Activated CD4-positive, alpha-beta T cell treated with anti-CD3 and anti-CD28 coated beads, Interleukin-2, amount 50 U/mL, for 16 hours (primary cell): ENCODE data around the gene RBP3.

Experiments
- DNase-seq: peaks from one replicate; pipeline ENCODE4 v3.0.0-alpha.2; 2020

The RBP3 gene

DNA sequence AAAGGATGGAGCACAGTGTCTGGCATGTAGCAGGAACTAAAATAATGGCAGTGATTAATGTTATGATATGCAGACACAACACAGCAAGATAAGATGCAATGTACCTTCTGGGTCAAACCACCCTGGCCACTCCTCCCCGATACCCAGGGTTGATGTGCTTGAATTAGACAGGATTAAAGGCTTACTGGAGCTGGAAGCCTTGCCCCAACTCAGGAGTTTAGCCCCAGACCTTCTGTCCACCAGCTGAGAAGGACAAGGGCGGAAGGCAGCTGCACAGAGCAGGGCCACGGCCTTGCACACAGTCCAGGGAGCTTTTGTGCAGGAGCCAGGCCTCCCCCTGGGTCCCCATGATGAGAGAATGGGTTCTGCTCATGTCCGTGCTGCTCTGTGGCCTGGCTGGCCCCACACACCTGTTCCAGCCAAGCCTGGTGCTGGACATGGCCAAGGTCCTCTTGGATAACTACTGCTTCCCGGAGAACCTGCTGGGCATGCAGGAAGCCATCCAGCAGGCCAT is at the start of gene RBP3:
Gene RBP3 (plus strand): TSS at position 226 of the 514 bp plus-strand sequence. CDS start 122 bp downstream, at position 348.
- no peak for DNase-seq

DNA sequence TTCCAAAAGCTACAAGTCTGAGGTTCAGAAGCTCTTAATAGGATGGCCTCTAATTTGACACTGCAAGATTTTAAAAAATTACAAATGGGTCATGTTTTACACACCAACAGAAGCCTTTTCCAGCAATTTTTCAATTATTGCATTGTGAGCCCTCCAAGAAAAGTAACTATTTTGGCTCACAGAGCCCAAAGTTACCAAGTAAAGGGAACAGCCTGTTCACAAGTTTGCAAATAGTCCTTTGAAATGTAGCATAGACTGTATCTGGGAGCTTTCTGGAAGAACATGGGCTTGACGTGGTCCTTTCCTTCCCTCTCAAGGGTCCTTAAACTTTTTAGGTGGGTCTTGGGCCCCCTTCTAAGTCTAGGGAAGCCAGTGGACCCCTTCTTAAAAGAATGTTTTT is 49.4 kb upstream of the RBP3 start:
- DNase-seq, result no peak

DNA sequence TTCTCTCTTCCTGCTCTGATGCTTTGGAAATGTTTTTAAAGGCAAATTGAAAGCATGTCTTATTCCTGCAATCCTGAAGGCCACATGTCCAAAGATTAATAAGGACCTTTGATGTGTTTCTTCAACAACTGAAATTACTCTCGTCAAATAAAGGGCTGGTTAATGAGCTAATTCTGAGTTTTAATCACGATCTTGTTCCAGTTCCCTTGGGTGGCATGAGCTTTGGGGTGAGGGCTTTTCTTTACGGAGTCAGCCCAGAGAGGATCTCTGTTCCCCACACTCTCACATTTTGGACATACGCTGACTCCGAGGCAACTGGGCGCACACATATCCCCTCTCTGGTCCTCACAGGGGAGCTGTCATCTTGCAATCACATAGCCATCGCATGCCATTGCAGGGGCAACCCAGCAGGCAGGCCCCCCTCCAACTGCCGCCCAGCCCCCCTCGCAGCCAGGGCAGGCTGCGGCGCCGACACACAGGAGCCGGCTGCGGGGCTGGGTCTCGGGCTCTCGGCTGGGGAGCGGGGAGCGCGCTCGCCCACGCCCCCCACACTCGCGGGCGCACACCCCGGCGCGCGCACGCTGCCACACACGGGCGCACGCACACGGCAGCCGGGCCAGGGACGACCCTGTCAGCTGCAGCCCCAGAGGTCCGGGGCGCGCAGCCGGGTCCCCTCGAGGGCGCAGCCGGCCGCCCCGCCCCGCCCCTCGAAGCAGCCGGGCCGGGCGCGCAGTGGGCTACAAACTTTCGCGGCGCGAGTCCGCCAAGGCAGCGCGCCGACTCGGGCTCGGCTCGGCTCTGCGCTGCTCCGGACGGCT is 48.3 kb upstream of the RBP3 start, which contains the start of gene GDF10:
Gene GDF10 (plus strand): TSS at position 587 of the 818 bp plus-strand sequence. CDS start 455 bp downstream, outside the sequence.
- no peak for DNase-seq

DNA sequence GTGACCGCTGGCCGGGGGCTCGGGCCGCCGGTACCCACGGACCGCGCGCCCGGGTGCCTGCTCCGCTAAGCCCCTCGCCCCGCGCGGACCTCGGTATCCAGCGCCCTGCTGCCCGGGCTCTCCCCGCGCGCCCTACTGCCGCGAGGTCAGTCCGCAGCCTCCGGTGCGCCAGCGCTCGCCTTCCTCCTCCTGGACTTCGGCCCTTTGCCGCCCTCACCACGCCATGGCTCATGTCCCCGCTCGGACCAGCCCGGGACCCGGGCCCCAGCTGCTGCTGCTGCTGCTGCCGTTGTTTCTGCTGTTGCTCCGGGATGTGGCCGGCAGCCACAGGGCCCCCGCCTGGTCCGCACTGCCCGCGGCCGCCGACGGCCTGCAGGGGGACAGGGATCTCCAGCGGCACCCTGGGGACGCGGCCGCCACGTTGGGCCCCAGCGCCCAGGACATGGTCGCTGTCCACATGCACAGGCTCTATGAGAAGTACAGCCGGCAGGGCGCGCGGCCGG is 47.7 kb upstream of the RBP3 start:
- DNase-seq, result no peak

DNA sequence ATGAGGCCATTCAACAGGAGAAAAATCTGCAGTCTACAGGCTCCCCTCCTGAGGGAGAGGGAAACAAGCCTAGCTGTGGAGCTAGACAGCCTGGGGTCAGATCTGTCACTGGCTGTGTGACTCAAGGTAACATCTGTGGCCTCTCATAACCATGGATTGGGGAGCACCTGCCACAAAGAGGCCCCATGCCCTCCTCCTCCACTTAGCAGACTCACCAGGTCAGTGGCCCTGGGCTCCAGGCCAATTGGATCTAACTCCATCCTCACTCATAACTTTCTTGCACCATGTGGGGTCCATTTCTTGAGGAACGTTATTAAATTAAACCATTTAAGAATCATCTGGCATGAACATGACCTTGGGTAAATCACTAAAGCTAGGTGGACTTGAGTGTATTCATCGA is 46.3 kb upstream of the RBP3 start:
- no peak for DNase-seq

DNA sequence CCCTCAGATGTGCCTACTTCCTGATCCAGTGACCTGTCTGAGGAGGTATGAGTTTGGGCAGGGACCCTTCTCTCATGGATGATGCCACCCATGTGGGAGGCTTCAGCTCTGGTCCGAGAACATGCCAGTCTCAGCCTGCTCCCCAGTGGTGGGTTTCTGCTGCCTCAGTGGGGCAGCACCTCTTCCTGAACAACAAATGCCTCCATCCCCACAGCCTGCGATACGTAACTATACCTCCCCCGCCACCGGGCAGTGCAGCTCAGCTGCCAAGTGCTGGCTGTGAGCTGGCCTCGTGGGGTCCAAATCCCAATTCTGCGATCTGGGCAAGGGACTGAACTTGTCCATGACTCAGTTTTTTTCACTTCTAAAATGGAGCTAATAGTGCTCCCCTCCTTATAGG is 45.1 kb upstream of the RBP3 start:
- DNase-seq, result no peak

DNA sequence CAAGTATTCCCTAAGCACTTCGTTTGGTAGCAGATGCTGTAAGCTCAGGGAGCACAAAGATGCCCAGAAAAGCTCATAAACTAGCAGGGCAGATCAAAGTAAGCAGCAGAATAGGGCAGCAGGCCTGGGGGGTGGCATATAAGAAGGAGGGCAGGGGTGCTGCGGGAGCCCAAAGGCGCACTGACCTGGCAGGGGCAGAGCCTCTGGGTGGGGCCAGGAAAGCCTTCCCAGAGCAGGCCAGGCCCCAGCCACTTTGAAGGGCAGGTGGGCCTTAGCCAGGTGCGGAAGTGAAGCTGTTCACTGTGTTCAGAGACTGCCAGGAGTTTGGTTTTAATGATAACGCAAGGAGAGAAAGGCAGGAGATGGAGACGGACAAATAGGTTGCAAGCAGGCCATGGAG is 44.3 kb upstream of the RBP3 start:
- no peak for DNase-seq

DNA sequence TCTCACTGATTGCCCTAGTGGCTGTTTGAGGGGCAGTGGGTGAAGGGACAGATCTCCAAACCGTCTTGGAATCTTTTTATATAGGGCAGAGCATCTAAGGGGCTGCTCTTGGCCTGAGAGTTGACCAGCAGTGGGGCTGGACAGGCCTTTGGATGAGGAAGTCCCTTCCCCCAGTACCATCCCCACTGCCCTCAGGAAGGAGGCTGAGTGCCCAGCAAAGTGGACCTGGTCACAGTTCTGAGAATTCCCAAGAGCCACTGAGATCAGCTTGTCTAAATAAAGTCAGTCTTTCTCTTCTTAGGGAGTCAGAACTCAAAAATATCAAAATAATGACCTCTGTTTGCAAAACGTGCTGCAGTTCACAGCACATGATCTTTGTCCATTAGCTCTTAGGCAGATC is 42.6 kb upstream of the RBP3 start:
- DNase-seq, result no peak

DNA sequence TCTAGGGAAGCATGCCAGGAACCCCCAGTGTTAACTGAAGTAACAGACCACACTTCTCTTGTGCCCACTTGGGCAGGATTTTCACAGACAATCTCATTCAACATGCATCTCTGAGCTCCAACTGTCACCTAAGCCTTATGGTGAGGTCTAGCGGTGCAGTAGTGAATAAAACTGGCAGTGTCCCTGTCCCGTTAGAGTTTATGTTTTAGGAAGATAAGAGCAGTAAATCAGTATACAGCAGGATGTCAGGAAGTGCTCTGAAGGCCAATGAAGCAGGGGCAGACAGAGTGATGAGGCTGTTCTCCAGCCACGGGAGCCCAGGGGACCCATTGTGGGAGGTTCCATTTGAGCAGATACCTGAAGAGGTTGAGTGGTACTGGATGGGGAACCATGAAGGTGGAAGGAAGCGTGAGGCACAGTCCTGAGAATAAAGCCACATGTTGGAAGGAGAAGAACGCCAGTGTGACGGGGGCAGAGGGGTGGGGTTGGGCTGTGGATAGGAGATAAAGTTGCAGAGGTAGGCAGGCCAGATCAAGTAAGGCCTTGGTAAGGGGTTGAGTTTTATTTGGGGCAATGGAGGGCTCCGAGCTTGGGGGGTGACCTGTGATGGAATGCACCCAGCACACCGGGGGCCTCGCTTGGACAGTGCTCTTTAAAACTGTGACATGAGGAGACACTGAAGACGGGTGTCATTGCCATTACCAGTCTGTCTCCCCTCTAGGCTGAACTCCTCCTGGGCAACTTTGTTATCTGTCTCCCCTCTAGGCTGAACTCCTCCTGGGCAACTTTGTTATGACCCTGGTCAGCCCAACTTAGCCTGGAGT is 41.6 kb upstream of the RBP3 start:
- no peak for DNase-seq

DNA sequence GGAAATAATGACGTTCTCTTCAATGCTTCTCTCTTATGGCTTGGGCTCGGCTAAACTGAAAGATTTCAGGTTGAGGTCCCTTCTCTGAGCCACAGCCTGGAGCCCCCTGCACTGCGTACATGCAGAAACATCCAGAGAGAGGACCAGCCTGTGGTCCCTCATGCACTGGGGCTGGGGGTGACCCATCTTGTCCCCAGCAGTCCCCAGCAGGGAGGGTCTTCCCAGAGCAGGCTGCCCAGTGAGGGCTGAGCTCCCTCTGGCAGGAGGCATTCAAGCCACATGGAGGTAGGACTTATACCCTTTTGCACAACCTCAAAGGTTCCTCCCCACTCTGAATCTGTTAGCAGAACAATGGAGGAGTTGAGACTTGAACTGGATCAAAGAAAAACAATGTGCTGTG is 40.8 kb upstream of the RBP3 start:
- DNase-seq, result no peak

DNA sequence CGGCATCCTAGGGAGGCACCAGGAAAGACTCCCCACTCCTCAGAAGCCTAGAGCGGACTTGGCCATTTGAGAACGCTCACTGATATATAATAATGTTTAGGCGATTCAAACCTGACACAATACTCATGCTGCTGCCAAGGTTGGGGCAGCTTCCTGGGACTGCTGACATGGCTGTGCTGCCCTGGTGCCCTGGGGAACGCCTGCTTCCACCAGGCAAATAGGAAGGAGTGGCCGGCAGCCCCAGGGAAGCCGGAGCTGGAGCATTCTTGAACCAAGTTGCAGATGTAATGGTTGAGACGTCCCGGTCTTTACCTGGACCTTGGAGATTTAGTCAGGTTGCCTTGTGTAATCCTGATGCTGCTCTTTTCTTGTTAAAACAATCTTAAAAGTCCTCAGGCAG is 39.4 kb upstream of the RBP3 start:
- DNase-seq, result no peak

DNA sequence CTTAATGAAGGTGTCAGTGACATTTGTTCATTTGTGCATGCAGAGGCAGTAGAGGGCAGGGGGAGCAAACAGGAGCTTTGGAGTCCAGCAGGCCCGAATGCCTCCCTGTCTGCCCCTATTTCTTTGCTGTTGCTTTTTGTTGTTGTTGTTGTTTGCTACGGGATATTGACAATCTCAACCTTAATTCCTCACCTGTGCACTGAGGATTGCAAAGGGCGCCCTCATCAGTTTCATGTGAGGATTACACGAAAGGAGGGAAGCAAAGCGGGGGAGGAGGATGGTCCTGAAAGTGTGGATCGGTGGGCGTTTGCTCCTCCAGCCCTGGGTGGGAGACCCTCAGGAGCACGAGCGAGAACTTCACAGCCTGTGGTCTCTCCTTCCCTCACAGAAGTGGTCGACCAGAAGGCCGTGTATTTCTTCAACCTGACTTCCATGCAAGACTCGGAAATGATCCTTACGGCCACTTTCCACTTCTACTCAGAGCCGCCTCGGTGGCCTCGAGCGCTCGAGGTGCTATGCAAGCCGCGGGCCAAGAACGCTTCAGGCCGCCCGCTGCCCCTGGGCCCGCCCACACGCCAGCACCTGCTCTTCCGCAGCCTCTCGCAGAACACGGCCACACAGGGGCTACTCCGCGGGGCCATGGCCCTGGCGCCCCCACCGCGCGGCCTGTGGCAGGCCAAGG is 38.6 kb upstream of the RBP3 start:
- no peak for DNase-seq

DNA sequence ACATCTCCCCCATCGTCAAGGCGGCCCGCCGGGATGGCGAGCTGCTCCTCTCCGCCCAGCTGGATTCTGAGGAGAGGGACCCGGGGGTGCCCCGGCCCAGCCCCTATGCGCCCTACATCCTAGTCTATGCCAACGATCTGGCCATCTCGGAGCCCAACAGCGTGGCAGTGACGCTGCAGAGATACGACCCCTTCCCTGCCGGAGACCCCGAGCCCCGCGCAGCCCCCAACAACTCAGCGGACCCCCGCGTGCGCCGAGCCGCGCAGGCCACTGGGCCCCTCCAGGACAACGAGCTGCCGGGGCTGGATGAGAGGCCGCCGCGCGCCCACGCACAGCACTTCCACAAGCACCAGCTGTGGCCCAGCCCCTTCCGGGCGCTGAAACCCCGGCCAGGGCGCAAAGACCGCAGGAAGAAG is 38.1 kb upstream of the RBP3 start:
- DNase-seq, result no peak

DNA sequence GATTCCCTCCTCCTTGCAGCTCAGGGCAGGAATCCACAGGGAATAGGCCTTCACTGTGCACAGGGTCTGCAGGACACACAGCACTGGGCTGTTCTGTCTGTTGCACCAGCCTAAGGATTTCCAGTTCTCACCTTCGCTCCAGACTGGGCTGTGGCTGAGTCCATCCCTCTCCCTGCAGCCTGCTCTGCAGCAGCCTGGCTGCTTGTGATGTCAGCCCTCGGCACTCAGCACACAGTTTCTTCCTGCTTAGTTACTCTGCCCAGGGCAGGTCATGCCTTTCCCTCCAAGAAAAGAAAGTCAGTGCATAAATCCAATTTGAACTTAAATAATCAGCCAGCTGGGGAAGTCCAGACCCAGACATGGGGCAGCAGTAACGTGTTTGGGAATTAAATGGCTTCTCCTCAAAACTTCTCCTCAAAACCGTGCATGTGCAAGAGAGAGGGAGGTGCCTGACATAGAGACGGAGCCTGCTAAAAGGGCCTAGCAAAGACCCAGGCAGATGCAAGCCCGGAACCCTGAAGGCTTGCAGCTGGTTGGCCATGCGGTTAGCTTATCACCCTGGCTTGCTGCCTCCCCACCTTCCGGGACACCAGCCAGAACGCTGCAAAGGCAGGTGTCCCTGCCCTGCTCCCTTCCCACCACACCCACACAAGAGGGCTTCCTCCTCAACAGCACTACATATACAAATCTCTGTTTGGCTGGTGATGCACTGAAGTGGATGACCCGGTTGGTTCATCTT is 36.8 kb upstream of the RBP3 start:
- peak; percentile 8 for DNase-seq

DNA sequence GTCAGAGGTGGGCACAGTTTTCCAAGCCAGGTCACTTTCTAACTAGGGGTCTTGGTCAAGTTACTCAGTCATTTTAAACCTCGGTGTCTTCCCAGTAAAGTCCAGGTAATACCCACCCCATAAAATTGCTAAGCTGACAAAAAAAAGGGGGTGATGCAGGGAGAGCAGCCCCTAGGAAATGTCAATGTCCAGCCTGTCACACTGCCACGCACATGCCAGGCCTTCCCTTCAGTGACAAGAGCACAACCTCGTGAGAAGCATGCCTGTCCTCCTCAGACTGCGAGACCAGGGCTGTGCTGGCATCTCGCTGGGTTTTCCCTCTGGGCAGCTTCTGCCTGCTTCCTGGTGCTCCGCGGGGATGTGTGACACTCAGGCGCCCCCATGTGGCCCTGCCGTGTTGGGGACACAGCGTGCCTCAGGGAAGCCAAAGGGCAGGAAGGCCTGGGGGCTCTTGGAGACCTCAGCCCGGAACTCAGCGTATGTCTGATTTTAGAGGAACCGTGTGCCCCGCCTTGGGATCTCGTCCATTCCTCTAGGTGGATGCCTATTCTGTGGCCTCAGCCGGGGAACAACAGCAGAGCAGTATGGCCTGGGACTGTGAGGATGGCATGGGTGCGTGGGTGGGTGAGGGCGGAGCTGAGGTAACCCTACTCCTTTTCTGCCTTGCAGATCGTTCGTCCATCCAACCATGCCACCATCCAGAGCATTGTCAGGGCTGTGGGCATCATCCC is 36.1 kb upstream of the RBP3 start:
- DNase-seq, result peak; percentile 77

DNA sequence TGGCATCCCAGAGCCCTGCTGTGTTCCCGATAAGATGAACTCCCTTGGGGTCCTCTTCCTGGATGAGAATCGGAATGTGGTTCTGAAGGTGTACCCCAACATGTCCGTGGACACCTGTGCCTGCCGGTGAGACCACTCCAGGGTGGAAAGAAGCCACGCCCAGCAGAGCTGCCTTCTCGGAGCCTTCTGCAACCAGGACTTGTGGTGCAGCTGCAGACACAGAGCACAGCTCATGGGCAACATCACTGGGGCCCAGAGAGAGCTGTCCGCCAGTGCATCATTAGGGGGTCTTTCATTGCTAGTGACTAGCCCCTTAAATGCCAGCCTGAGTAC is 35.5 kb upstream of the RBP3 start:
- no peak for DNase-seq

DNA sequence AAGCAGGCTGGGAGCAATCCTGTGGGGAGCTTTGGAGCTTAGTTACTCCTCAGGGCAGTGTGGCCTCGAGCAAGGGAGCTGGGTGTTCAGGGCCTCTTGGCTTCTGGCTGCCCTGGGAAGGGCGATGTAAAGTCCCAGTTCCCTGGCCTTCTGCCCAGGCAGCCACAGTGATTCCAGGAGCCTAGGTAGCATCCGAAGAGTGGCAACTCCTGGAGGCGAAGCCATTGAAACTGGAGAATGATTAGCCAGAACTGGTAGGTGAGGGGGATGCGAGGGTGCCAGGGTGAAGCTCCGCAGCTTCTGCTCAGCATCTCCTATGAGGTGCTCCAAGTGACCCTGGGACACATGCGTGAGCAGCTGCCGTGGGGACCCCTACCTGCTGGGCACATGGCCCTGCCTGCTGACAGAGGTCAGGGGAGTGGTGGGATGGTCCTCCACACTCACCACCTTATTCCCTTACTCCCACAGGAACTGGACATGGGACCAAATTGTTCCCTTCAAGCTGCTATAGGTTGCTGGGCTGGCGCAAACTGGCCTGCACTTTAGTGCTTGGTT is 33.7 kb upstream of the RBP3 start:
- no peak for DNase-seq

DNA sequence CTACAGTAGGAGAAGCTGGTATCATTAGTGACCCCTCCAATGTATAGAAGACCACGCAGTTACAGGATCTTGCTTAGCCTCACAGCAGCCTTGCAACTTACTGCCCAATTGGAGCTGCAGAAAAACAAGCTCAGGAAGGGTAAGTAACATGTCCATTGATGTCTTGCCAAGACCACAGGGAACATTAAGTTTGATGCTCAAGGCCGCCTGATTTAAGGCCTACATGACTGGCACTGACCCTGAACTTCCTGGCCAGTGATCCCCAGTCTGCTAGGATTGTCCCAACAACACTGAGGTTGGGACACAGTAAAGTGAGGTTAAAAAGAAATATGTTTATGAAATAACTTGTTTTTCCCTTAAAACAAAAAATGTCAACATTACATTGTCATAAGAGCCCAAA is 32.7 kb upstream of the RBP3 start:
- no peak for DNase-seq

DNA sequence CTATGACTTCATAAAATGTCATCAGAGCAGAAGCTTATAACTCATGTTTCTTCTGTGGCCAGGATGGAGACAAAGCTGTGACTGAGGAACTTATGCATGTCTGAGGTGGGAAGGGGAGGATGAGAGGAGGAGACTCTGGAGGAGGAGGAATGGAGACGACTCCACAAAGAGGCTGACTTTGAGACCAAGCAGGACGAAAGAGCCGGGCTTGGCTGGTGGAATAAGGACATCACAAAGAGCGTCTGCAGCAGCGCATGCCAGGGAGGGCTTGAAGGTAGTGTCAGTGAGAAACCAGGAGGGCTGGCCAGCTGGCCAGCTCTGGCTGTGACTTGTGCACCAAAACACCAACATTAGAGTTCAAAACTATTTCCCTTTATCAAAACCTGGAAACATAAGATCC is 32.0 kb upstream of the RBP3 start:
- no peak for DNase-seq

DNA sequence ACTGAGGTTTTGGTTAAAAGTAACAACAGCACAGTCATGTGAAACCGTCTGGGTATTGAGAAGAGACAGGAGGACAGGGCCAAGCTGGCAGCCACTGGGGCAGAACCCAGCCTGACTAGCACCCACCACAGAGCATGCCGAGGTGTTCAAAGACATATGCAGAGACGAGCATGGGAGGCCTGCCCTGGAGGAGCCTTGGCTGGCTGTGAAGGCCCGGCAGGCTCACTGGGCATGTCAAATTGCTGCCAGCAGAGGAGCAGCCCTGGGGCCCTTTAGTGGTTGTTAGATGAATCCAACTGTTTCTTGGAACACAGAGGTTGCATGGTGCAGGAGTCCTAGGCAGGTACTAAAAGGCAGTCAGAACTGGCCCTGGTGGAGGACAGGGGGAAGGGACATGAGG is 30.9 kb upstream of the RBP3 start:
- DNase-seq, result no peak

DNA sequence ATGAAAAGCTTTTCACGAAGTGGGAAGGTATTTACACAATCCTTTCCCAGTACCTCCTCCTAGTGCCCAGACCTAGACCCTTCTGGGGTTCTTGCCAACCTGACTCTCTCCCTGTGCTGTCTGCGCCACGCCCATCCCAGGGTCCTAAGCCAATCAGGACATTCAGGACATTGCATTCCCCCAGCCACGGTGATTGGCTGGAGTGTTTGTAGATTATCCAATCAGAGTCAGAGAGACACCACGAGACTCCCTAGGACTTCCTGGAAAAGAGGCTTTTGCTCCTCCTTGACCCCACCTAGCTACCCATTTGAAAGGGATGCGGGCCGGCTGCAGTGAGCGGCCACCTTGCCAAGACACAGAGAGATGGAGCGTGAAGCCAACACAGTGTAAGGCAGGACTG is 29.5 kb upstream of the RBP3 start:
- no peak for DNase-seq

DNA sequence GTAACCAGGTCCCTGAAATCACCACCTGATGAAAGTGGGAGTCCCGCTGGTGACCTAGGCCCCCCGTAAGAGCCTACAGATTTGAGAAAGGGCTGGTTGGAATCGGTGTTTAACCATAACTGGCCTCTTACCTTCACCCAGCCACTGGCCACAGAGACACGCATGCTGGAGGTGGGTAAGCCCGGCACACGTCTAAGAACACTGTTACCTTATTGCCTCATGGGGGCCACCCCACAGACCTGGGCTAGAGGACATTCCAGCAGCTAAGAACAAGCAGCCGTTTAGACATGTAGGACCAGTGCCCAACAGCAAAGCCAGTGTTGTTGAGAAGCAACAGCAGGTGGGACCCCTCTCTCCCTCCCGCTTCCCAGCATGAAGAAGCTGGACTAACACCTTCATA is 28.4 kb upstream of the RBP3 start:
- DNase-seq, result no peak
